Endothelial cell (in vitro differentiated cells): ENCODE measurements around the gene FAM222A. TPM values are rescaled to one million over a fixed set of nuclear protein-coding genes. Genes with fewer than 3 reads are reported as not detected.

Experiments used
- DNase-seq: peaks from one replicate; pipeline ENCODE4 v3.0.0; 2021; ENCODE audit warnings: low spot score
- H3K27ac Mint-ChIP-seq: one replicate; pipeline ENCODE4 v1.8.0; 2021; ENCODE audit warnings: mixed read lengths, inconsistent platforms; ENCODE audit not compliant: unreplicated experiment
- H3K27me3 Mint-ChIP-seq: one replicate; pipeline ENCODE4 v1.8.0; 2021; ENCODE audit warnings: mild to moderate bottlenecking, moderate library complexity, mixed read lengths, inconsistent platforms; ENCODE audit not compliant: unreplicated experiment
- H3K36me3 Mint-ChIP-seq: one replicate; pipeline ENCODE4 v1.8.0; 2021; ENCODE audit warnings: mild to moderate bottlenecking, low read depth, mixed read lengths, inconsistent platforms; ENCODE audit not compliant: unreplicated experiment
- H3K4me1 Mint-ChIP-seq: one replicate; pipeline ENCODE4 v1.8.0; 2021; ENCODE audit warnings: mild to moderate bottlenecking, mixed read lengths, inconsistent platforms; ENCODE audit not compliant: unreplicated experiment
- H3K4me3 Mint-ChIP-seq: one replicate; pipeline ENCODE4 v1.8.0; 2021; ENCODE audit warnings: mild to moderate bottlenecking, mixed read lengths, inconsistent platforms; ENCODE audit not compliant: unreplicated experiment
- H3K9me3 Mint-ChIP-seq: one replicate; pipeline ENCODE4 v1.8.0; 2021; ENCODE audit warnings: mixed read lengths, inconsistent platforms; ENCODE audit not compliant: unreplicated experiment
- CTCF ChIP-seq: fragments of 200-600 bp; sonication (generic); IDR thresholded peaks from one replicate; pipeline ENCODE4 v1.5.0; 2021; ENCODE audit warnings: antibody characterized with exemption; ENCODE audit not compliant: unreplicated experiment
- total RNA-seq: library from RNA; stranded (reverse); fragmentation: NEBNext Ultra II Directional; extraction: Animal tissue kit (Norgen Biotek cat#: 25700); gene quantifications from one replicate; pipeline ENCODE4 v1.2.1, GENCODE V29; 2021; ENCODE audit not compliant: unreplicated experiment

The FAM222A gene
- total RNA-seq, 1 donor from 2014 or later = 14.2 TPM

GRCh38 chr12:109759595-109759994 lies 46.0 kb downstream of the FAM222A start:
- peaks cover 4% of the 10 kb centered on the region for H3K27me3 Mint-ChIP-seq
- peaks cover 30% of the 10 kb centered on the region for H3K36me3 Mint-ChIP-seq
- no peaks in the 10 kb centered on the region for H3K9me3 Mint-ChIP-seq
- no peak overlapping the region for H3K4me3 Mint-ChIP-seq
- H3K27ac Mint-ChIP-seq = no peak overlapping the region
- DNase-seq = no peak
- TF ChIP-seq CTCF = no peak
- H3K4me1 Mint-ChIP-seq = peaks cover 8% of the 10 kb centered on the region

- DNase-seq = no peak
- Mint-ChIP-seq H3K36me3 (peaks cover 33% of the 10 kb centered on the region), H3K27ac (no peak overlapping the region), H3K4me3 (peak overlapping the region; percentile 38), H3K4me1 (peaks cover 8% of the 10 kb centered on the region), H3K27me3 (peaks cover 4% of the 10 kb centered on the region), H3K9me3 (no peaks in the 10 kb centered on the region)
- TF ChIP-seq CTCF = no peak
These were observed 46.7 kb downstream of the FAM222A start for GRCh38 chr12:109760031-109760929.

- no peak overlapping the region for H3K4me3 Mint-ChIP-seq
- TF ChIP-seq CTCF = no peak
- peaks cover 8% of the 10 kb centered on the region for H3K4me1 Mint-ChIP-seq
- H3K36me3 Mint-ChIP-seq = peaks cover 27% of the 10 kb centered on the region
- H3K9me3 Mint-ChIP-seq = no peaks in the 10 kb centered on the region
- DNase-seq = no peak
- H3K27ac Mint-ChIP-seq = no peak overlapping the region
- peaks cover 7% of the 10 kb centered on the region for H3K27me3 Mint-ChIP-seq
These were observed 47.6 kb downstream of the FAM222A start for GRCh38 chr12:109760930-109761921.

- no peak for DNase-seq
- no peak overlapping the region for H3K4me3 Mint-ChIP-seq
- peaks cover 17% of the 10 kb centered on the region for H3K36me3 Mint-ChIP-seq
- no peaks in the 10 kb centered on the region for H3K9me3 Mint-ChIP-seq
- H3K27ac Mint-ChIP-seq = no peak overlapping the region
- no peak for TF ChIP-seq CTCF
- H3K27me3 Mint-ChIP-seq = peaks cover 7% of the 10 kb centered on the region
- H3K4me1 Mint-ChIP-seq = peaks cover 6% of the 10 kb centered on the region
These were observed 48.5 kb downstream of the FAM222A start for GRCh38 chr12:109762071-109762672.
